ENCODE measurements around the gene SETD4. TPM values are rescaled to one million over a fixed set of nuclear protein-coding genes. Genes with fewer than 3 reads are reported as not detected.

The SETD4 gene
- total RNA-seq, 1 donor from 2014 or later = 21.6 TPM

- Histone ChIP-seq H3K79me2 (ENCODE audit: low read depth) (no peaks in the 10 kb centered on the region), H3K4me1 (no peaks in the 10 kb centered on the region), H3K4me3 (no peak overlapping the region), H3K27ac (no peak overlapping the region), H4K20me1 (ENCODE audit: low read depth) (no peaks in the 10 kb centered on the region), H3K9ac (no peak overlapping the region), H3K27me3 (no peaks in the 10 kb centered on the region), H3K9me3 (ENCODE audit: low read depth) (no peaks in the 10 kb centered on the region), H3K4me2 (no peak overlapping the region), H3F3A (ENCODE audit: low read depth) (no peaks in the 10 kb centered on the region), H2AFZ (replicated peaks) (no peak overlapping the region), H3K36me3 (no peaks in the 10 kb centered on the region)
- H3K9me3 Mint-ChIP-seq = peaks cover 7% of the 10 kb centered on the region
- peaks cover 6% of the 10 kb centered on the region for H3K27me3 Mint-ChIP-seq (ENCODE audit: insufficient read depth, low read depth)
- DNase-seq (ENCODE audit: low spot score) = no peak
- TF ChIP-seq EZH2phosphoT487 (IDR thresholded peaks at IDR 0.05) (no peak), EZH2 (IDR thresholded peaks at IDR 0.05) (no peak), CTCF (IDR thresholded peaks at IDR 0.05) (no peak)
- no peaks in the 10 kb centered on the region for H3K4me1 Mint-ChIP-seq
- no peak overlapping the region for H3K4me3 Mint-ChIP-seq
- no peaks in the 10 kb centered on the region for H3K36me3 Mint-ChIP-seq
- H3K27ac Mint-ChIP-seq = no peak overlapping the region
Measured at GRCh38 chr21:36003776-36004175, 56.5 kb downstream of the SETD4 start.

- H3K79me2 ChIP-seq (ENCODE audit: low read depth) = no peaks in the 10 kb centered on the region
- H3K36me3 ChIP-seq = no peaks in the 10 kb centered on the region
- no peaks in the 10 kb centered on the region for H3K9me3 ChIP-seq (ENCODE audit: low read depth)
- Mint-ChIP-seq H3K4me1 (no peaks in the 10 kb centered on the region), H3K36me3 (no peaks in the 10 kb centered on the region), H3K27me3 (ENCODE audit: insufficient read depth, low read depth) (no peaks in the 10 kb centered on the region), H3K9me3 (no peaks in the 10 kb centered on the region), H3K27ac (no peak overlapping the region), H3K4me3 (no peak overlapping the region)
- H2AFZ ChIP-seq (replicated peaks) = no peak overlapping the region
- no peaks in the 10 kb centered on the region for H4K20me1 ChIP-seq (ENCODE audit: low read depth)
- H3K4me3 ChIP-seq = no peak overlapping the region
- no peak for TF ChIP-seq CTCF (IDR thresholded peaks at IDR 0.05)
- TF ChIP-seq EZH2phosphoT487 (IDR thresholded peaks at IDR 0.05) = no peak
- no peak for TF ChIP-seq EZH2 (IDR thresholded peaks at IDR 0.05)
- no peak overlapping the region for H3K27ac ChIP-seq
- DNase-seq (ENCODE audit: low spot score) = no peak
- H3K4me2 ChIP-seq = no peak overlapping the region
- H3K9ac ChIP-seq = no peak overlapping the region
- H3F3A ChIP-seq (ENCODE audit: low read depth) = no peaks in the 10 kb centered on the region
- H3K27me3 ChIP-seq = no peaks in the 10 kb centered on the region
- no peaks in the 10 kb centered on the region for H3K4me1 ChIP-seq
Measured at GRCh38 chr21:35996217-35996616, 64.1 kb downstream of the SETD4 start.

GRCh38 chr21:35995522-35996088 lies 64.7 kb downstream of the SETD4 start:
- H3K4me1 ChIP-seq = no peaks in the 10 kb centered on the region
- no peaks in the 10 kb centered on the region for H3K9me3 ChIP-seq (ENCODE audit: low read depth)
- Mint-ChIP-seq H3K36me3 (no peaks in the 10 kb centered on the region), H3K4me3 (no peak overlapping the region), H3K27me3 (ENCODE audit: insufficient read depth, low read depth) (no peaks in the 10 kb centered on the region), H3K4me1 (no peaks in the 10 kb centered on the region), H3K9me3 (no peaks in the 10 kb centered on the region), H3K27ac (no peak overlapping the region)
- no peak overlapping the region for H3K4me2 ChIP-seq
- no peaks in the 10 kb centered on the region for H3K36me3 ChIP-seq
- no peak for DNase-seq (ENCODE audit: low spot score)
- TF ChIP-seq EZH2phosphoT487 (IDR thresholded peaks at IDR 0.05) = no peak
- no peak overlapping the region for H2AFZ ChIP-seq (replicated peaks)
- H3K9ac ChIP-seq = no peak overlapping the region
- H3K4me3 ChIP-seq = no peak overlapping the region
- no peaks in the 10 kb centered on the region for H3F3A ChIP-seq (ENCODE audit: low read depth)
- no peaks in the 10 kb centered on the region for H3K79me2 ChIP-seq (ENCODE audit: low read depth)
- no peak overlapping the region for H3K27ac ChIP-seq
- H4K20me1 ChIP-seq (ENCODE audit: low read depth) = no peaks in the 10 kb centered on the region
- H3K27me3 ChIP-seq = no peaks in the 10 kb centered on the region

GRCh38 chr21:35994613-35995012 lies 65.7 kb downstream of the SETD4 start:
- Histone ChIP-seq H3K4me2 (no peak overlapping the region), H3K79me2 (ENCODE audit: low read depth) (no peaks in the 10 kb centered on the region), H3K27me3 (no peaks in the 10 kb centered on the region), H3K4me3 (no peak overlapping the region), H3K9ac (no peak overlapping the region), H3K36me3 (no peaks in the 10 kb centered on the region), H3K4me1 (no peaks in the 10 kb centered on the region), H4K20me1 (ENCODE audit: low read depth) (no peaks in the 10 kb centered on the region), H3K27ac (no peak overlapping the region), H3K9me3 (ENCODE audit: low read depth) (no peaks in the 10 kb centered on the region), H3F3A (ENCODE audit: low read depth) (no peaks in the 10 kb centered on the region), H2AFZ (replicated peaks) (no peak overlapping the region)
- H3K4me1 Mint-ChIP-seq = no peaks in the 10 kb centered on the region
- no peak overlapping the region for H3K27ac Mint-ChIP-seq
- no peaks in the 10 kb centered on the region for H3K9me3 Mint-ChIP-seq
- no peaks in the 10 kb centered on the region for H3K36me3 Mint-ChIP-seq
- H3K27me3 Mint-ChIP-seq (ENCODE audit: insufficient read depth, low read depth) = no peaks in the 10 kb centered on the region
- H3K4me3 Mint-ChIP-seq = no peak overlapping the region
- no peak for TF ChIP-seq EZH2 (IDR thresholded peaks at IDR 0.05)
- no peak for TF ChIP-seq CTCF (IDR thresholded peaks at IDR 0.05)
- TF ChIP-seq EZH2phosphoT487 (IDR thresholded peaks at IDR 0.05) = no peak
- DNase-seq (ENCODE audit: low spot score) = no peak

All from neural progenitor cell (in vitro differentiated cells).